A549 (cell line): ENCODE data around the gene CAMKV. TPM values are rescaled to one million over a fixed set of nuclear protein-coding genes. Genes with fewer than 3 reads are reported as not detected.

ENCODE experiments used
- ATAC-seq, 2 experiments: fragments of 200-7000 bp in 1 of 2; fragments of >200 bp in 1 of 2; cut with Nextera tagmentation in 1 of 2; cut with Tn5 transposase in 1 of 2; 3 replicates each; pipeline versions ENCODE4 v1.8.0 to v1.9.1; 2018 to 2020; ENCODE audit warnings: mild to moderate bottlenecking in 1 of 2, moderate library complexity in 1 of 2
- CTCF ChIA-PET: fragments of 300-600 bp; sonication (Branson Sonifier 250); formaldehyde crosslinking; extraction: SDS; loops from one replicate; lab custom pipeline; 2021; ENCODE audit warnings: antibody characterized with exemption, inconsistent platforms; lab: Yijun Ruan, JAX
- POLR2A ChIA-PET: fragments of 350-600 bp; formaldehyde crosslinking; extraction: SDS; loops from one replicate; lab custom pipeline; 2021; ENCODE audit warnings: antibody characterized with exemption, inconsistent platforms; lab: Yijun Ruan, JAX
- DNase-seq, 2 experiments: peaks; one replicate each; pipeline versions ENCODE4 v3.0.0 to v3.0.0-alpha.2; 2011 to 2016; ENCODE audit warnings: low read depth in 1 of 2, low spot score in 1 of 2
- FAIRE-seq: peaks from 2 replicates; lab custom pipeline; 2011; peaks lifted over from hg19 to GRCh38; lab: Jason Lieb, UNC
- H3K27ac ChIP-seq, 2 experiments: fragments of >200 bp; sonication (Bioruptor Twin); formaldehyde crosslinking; 3 replicates each; pipeline ENCODE4 v1.5.1; 2016 to 2017
- H3K4me1 ChIP-seq: fragments of >200 bp; sonication (Bioruptor Twin); formaldehyde crosslinking; 3 replicates; pipeline ENCODE4 v1.6.1; 2016
- H3K4me2 ChIP-seq: fragments of >200 bp; sonication (Bioruptor Twin); formaldehyde crosslinking; 3 replicates; pipeline ENCODE4 v1.6.1; 2016
- H3K4me3 ChIP-seq: fragments of >200 bp; sonication (Bioruptor Twin); formaldehyde crosslinking; 3 replicates; pipeline ENCODE4 v1.5.1; 2016
- H3K9me3 ChIP-seq: fragments of >200 bp; sonication (Bioruptor Twin); formaldehyde crosslinking; 3 replicates; pipeline ENCODE4 v1.6.1; 2016
- CBX8 ChIP-seq: fragments of 200-600 bp; sonication (generic); IDR thresholded peaks from 2 replicates; pipeline ENCODE4 v1.6.1; 2016
- CEBPB ChIP-seq, 2 experiments: fragments of >200 bp in 1 of 2; sonication (Bioruptor Twin) in 1 of 2; formaldehyde crosslinking in 1 of 2; IDR thresholded peaks; 2 replicates each; pipeline ENCODE4 v1.6.1; 2012 to 2016
- CHD2 ChIP-seq: fragments of 150-350 bp; IDR thresholded peaks from 2 replicates; pipeline ENCODE4 v1.6.1; 2014; ENCODE audit warnings: low read length; ENCODE audit not compliant: partially characterized antibody
- CHD4 ChIP-seq: fragments of 200-600 bp; sonication (generic); IDR thresholded peaks from 2 replicates; pipeline ENCODE4 v1.6.1; 2016; ENCODE audit warnings: antibody characterized with exemption, mild to moderate bottlenecking, borderline replicate concordance
- E2F6 ChIP-seq: IDR thresholded peaks from 2 replicates; pipeline ENCODE4 v1.6.1; 2012; ENCODE audit warnings: low read depth, borderline replicate concordance
- EHF ChIP-seq: fragments of 250-450 bp; sonication (Bioruptor Pico); IDR thresholded peaks from 2 replicates; pipeline ENCODE4 v1.5.0; 2020; ENCODE audit warnings: mild to moderate bottlenecking
- EHMT2 ChIP-seq: fragments of 200-600 bp; sonication (generic); IDR thresholded peaks from 2 replicates; pipeline ENCODE4 v1.6.1; 2016; ENCODE audit warnings: antibody characterized with exemption, low read depth, mild to moderate bottlenecking, moderate library complexity
- ELK1 ChIP-seq: fragments of 150-350 bp; IDR thresholded peaks from 2 replicates; pipeline ENCODE4 v1.6.1; 2014; ENCODE audit warnings: low read depth, mild to moderate bottlenecking, low read length
- ESRRA ChIP-seq: fragments of 150-350 bp; IDR thresholded peaks from 2 replicates; pipeline ENCODE4 v1.6.1; 2014; ENCODE audit warnings: mild to moderate bottlenecking, low read length, borderline replicate concordance
- FOSL2 ChIP-seq, 2 experiments: fragments of 450-650 bp in 1 of 2; fragments of >200 bp in 1 of 2; sonication (Bioruptor Twin) in 1 of 2; formaldehyde crosslinking; IDR thresholded peaks; 2 replicates each; pipeline versions ENCODE4 v1.5.0 to v1.6.1; 2016 to 2020; ENCODE audit warnings: mild to moderate bottlenecking in 1 of 2, moderate library complexity in 1 of 2
- HES2 ChIP-seq: fragments of >200 bp; sonication (Bioruptor Twin); formaldehyde crosslinking; IDR thresholded peaks from 2 replicates; pipeline ENCODE4 v1.6.1; 2016
- HOXB5 ChIP-seq: fragments of 250-450 bp; sonication (Bioruptor Pico); IDR thresholded peaks from 2 replicates; pipeline ENCODE4 v1.5.0; 2020; ENCODE audit warnings: mild to moderate bottlenecking, moderate library complexity
- JUNB ChIP-seq: fragments of >200 bp; sonication (Bioruptor Twin); formaldehyde crosslinking; IDR thresholded peaks from 2 replicates; pipeline ENCODE4 v1.6.1; 2016
- MAFK ChIP-seq: fragments of 450-650 bp; IDR thresholded peaks from 2 replicates; pipeline ENCODE4 v1.6.1; 2014; ENCODE audit not compliant: partially characterized antibody
- NFE2L2 ChIP-seq: fragments of 150-350 bp; conservative IDR thresholded peaks from 2 replicates; pipeline ENCODE4 v1.6.1; 2014; ENCODE audit warnings: low read length
- NPAS2 ChIP-seq: fragments of 250-450 bp; sonication (Bioruptor Pico); IDR thresholded peaks from 2 replicates; pipeline ENCODE4 v1.8.0; 2022; ENCODE audit warnings: mild to moderate bottlenecking, moderate library complexity, borderline replicate concordance
- PHF8 ChIP-seq: fragments of 200-600 bp; sonication (generic); IDR thresholded peaks from 2 replicates; pipeline ENCODE4 v1.6.1; 2016; ENCODE audit warnings: low read depth, mild to moderate bottlenecking, antibody characterized with exemption, moderate library complexity, borderline replicate concordance
- POLR2AphosphoS2 ChIP-seq: conservative IDR thresholded peaks from 2 replicates; pipeline ENCODE4 v1.6.1; 2012; ENCODE audit warnings: low read length, improper control_type of control experiment, inconsistent platforms
- RARB ChIP-seq: fragments of 250-450 bp; sonication (Bioruptor Pico); IDR thresholded peaks from 2 replicates; pipeline ENCODE4 v1.8.0; 2021; ENCODE audit warnings: mild to moderate bottlenecking, moderate library complexity
- RCOR1 ChIP-seq: fragments of 150-350 bp; IDR thresholded peaks from 2 replicates; pipeline ENCODE4 v1.6.1; 2014; ENCODE audit warnings: antibody characterized with exemption, low read length, low read depth
- REST ChIP-seq: fragments of 200-600 bp; sonication (generic); IDR thresholded peaks from 2 replicates; pipeline ENCODE4 v1.6.1; 2016; ENCODE audit warnings: antibody characterized with exemption, mild to moderate bottlenecking, moderate library complexity
- SREBF2 ChIP-seq: fragments of 450-650 bp; IDR thresholded peaks from 2 replicates; pipeline ENCODE4 v1.6.1; 2014; ENCODE audit warnings: mild to moderate bottlenecking, moderate library complexity
- TP53 ChIP-seq: fragments of 250-450 bp; sonication (Bioruptor Pico); IDR thresholded peaks from 2 replicates; pipeline ENCODE4 v1.5.0; 2021; ENCODE audit warnings: mild to moderate bottlenecking, moderate library complexity
- ZC3H11A ChIP-seq: fragments of 450-650 bp; IDR thresholded peaks from 2 replicates; pipeline ENCODE4 v1.6.1; 2014; ENCODE audit warnings: antibody characterized with exemption, mild to moderate bottlenecking
- ZSCAN20 ChIP-seq: fragments of 250-450 bp; sonication (Bioruptor Pico); IDR thresholded peaks from 2 replicates; pipeline ENCODE4 v1.8.0; 2022; ENCODE audit warnings: mild to moderate bottlenecking, moderate library complexity
- WGBS: methylation state at CpG from one replicate; pipeline ENCODE4 v1.1.6; 2017; ENCODE audit errors: missing lambda C conversion rate; 5-methylcytosine and 5-hydroxymethylcytosine counted together
- polyA plus RNA-seq, 4 experiments: library from polyadenylated mRNA; depleted of rRNA in 3 of 4; stranded (reverse); fragments of >200 nt; fragmentation: RNase III in 1 of 4; extraction: RNeasy Plus Mini Kit Qiagen cat#74134 plus additional on column Dnase treatment in 1 of 4; gene quantifications; 2 replicates in 3 of 4; 3 replicates in 1 of 4; pipeline ENCODE4 v1.2.3, GENCODE V29; 2011 to 2017
- TF ChIP-seq, protein P1 (sequence below): fragments of 250-450 bp; sonication (Bioruptor Pico); IDR thresholded peaks from 2 replicates; pipeline ENCODE4 v1.5.0; 2020; ENCODE audit warnings: low read depth, mild to moderate bottlenecking, moderate library complexity
- TF ChIP-seq, protein P2 (sequence below): IDR thresholded peaks from 2 replicates; pipeline ENCODE4 v1.6.1; 2012

Gene CAMKV
- polyA plus RNA-seq, 2 of the 4 experiments (the other 2 are of a cell fraction) = 0.31 to 0.46 TPM

DNA sequence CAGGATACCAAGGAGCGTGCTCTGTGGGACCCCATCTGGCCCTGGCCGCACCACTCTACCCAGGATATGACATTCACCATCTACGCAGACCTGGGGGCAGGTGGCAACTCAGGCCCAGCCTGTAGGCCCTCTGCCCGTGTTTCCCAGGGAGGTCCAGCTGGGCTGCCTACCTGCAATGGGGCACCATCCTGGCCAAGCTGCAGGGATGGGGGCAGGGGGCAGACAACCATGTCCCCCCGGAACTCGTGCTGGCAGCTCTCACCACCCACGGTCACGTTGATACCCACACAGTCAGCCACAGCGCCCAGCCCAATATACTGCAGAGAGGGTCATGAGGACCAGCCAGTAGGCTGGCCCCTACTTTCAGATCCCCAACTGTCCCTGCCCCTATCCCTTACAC, 26.1 kb upstream of the CAMKV start:
- Histone ChIP-seq H3K4me1 (peaks cover 16% of the 10 kb centered on the region), H3K9me3 (no peaks in the 10 kb centered on the region), H3K4me3 (no peak overlapping the region), H3K4me2 (no peak overlapping the region), H3K27ac (no peak overlapping the region)
- POLR2A ChIA-PET = no interaction called here
- FAIRE-seq = no peak
- no peak for TF ChIP-seq CEBPB (IDR thresholded peaks at IDR 0.05)
- TF ChIP-seq HOXB5 (CRISPR knock-in tag) = no peak
- no peak for TF ChIP-seq PHF8
- no peak for TF ChIP-seq CBX8
- TF ChIP-seq MAFK = no peak
- TF ChIP-seq RCOR1 = no peak
- ATAC-seq = no peak
- no peak for DNase-seq
- CTCF ChIA-PET = interaction anchor here (1.0 to 2.5 kb wide), 4 partner anchors 9 to 93 kb away, joined by 3 to 7 read pairs (median 5); partner anchors contain the start of gene INKA1
- 94% methylated on average over 3 of the region's 9 CpGs for WGBS

DNA sequence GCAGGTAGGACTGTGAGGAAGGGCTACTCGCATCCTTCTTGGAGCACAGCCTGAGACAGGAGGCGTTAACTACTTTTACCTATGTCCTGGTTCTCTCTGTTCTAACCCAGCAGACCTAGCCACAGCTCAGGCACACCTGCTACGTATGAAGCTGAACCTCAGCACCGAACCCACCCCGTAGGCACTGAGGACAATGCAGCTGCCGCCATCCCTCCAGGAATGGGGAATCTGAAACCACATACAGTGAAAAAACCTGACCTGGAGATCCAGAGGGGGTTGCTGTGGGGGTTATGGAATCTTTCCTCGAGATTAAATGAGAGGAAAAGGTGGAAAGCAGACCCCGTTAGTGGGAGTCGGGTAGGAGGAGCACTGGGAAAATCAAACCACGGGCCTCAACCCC, 19.6 kb upstream of the CAMKV start:
- Histone ChIP-seq H3K4me3 (no peak overlapping the region), H3K4me1 (no peaks in the 10 kb centered on the region), H3K4me2 (no peak overlapping the region), H3K9me3 (no peaks in the 10 kb centered on the region), H3K27ac (no peak overlapping the region)
- ATAC-seq (no peak), FAIRE-seq (no peak), DNase-seq (no peak)
- ChIA-PET CTCF (interaction anchor here (1.0 kb wide), 1 partner anchor 11 kb away, joined by 3 read pairs; no protein-coding TSS in a partner anchor), POLR2A (no interaction called here)
- TF ChIP-seq ZSCAN20 = no peak
- no peak for TF ChIP-seq HES2
- TF ChIP-seq NPAS2 (CRISPR knock-in tag) = no peak
- no peak for TF ChIP-seq POLR2AphosphoS2
- no peak for TF ChIP-seq EHF (CRISPR knock-in tag)
- no peak for TF ChIP-seq CHD2
- no peak for TF ChIP-seq ESRRA
- TF ChIP-seq TP53 (CRISPR knock-in tag) = no peak
- TF ChIP-seq SREBF2 = no peak
- TF ChIP-seq RARB = no peak
- TF ChIP-seq ELK1 = no peak
- WGBS = 87% methylated on average over 10 of the region's 10 CpGs

DNA sequence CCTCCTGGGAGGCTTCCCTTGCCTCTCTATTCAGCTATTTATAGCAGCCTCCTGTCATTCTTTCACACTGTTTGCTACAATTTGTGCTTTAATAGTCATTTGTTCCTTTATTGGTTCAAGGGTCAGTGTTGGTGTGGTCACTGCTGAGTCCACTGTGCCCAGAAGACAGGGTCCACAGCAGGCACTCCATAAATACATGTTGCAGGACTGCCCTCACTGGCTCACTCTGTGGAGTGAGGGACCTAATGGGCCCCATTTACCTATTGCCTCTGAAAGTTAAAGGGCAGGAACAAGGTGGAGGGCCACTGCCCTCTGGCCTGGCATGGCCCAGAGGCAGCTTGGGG, 17.2 kb upstream of the CAMKV start:
- Histone ChIP-seq H3K9me3 (no peaks in the 10 kb centered on the region), H3K27ac (no peak overlapping the region), H3K4me2 (no peak overlapping the region), H3K4me1 (no peaks in the 10 kb centered on the region), H3K4me3 (no peak overlapping the region)
- ATAC-seq (no peak), DNase-seq (no peak), FAIRE-seq (no peak)
- TF ChIP-seq, protein P1, sequence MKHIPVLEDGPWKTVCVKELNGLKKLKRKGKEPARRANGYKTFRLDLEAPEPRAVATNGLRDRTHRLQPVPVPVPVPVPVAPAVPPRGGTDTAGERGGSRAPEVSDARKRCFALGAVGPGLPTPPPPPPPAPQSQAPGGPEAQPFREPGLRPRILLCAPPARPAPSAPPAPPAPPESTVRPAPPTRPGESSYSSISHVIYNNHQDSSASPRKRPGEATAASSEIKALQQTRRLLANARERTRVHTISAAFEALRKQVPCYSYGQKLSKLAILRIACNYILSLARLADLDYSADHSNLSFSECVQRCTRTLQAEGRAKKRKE (CRISPR knock-in tag) = no peak
- TF ChIP-seq POLR2AphosphoS2 (no peak), MAFK (no peak), JUNB (no peak), ZC3H11A (no peak), EHMT2 (no peak), CHD4 (no peak), NFE2L2 (no peak), ESRRA (no peak), HES2 (no peak), FOSL2 (IDR thresholded peaks at IDR 0.05) (no peak), FOSL2 (CRISPR knock-in tag; IDR thresholded peaks at IDR 0.05) (no peak), REST (no peak), CBX8 (no peak), E2F6 (no peak)
- TF ChIP-seq, protein P2, sequence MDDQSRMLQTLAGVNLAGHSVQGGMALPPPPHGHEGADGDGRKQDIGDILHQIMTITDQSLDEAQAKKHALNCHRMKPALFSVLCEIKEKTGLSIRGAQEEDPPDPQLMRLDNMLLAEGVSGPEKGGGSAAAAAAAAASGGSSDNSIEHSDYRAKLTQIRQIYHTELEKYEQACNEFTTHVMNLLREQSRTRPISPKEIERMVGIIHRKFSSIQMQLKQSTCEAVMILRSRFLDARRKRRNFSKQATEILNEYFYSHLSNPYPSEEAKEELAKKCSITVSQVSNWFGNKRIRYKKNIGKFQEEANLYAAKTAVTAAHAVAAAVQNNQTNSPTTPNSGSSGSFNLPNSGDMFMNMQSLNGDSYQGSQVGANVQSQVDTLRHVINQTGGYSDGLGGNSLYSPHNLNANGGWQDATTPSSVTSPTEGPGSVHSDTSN = no peak
- ChIA-PET POLR2A (no interaction called here), CTCF (interaction anchor here (1.4 kb wide), 1 partner anchor 12 kb away, joined by 6 read pairs; no protein-coding TSS in a partner anchor)
